A549 treated with RU486 at 1 μM for 4 hours (cell line): ENCODE results near the gene COQ8A. TPM values are rescaled to one million over a fixed set of nuclear protein-coding genes. Genes with fewer than 3 reads are reported as not detected.

Experiments
- total RNA-seq: library from RNA; stranded (reverse); fragments of 200-300 nt; extraction: Qiagen RNA extraction; gene quantifications from 5 replicates; pipeline ENCODE4 v1.2.3, GENCODE V29; 2022; ENCODE audit warnings: low read depth

COQ8A gene
- total RNA-seq = 15.9 to 22.6 TPM (median 21.3 TPM) in 5 replicates

DNA sequence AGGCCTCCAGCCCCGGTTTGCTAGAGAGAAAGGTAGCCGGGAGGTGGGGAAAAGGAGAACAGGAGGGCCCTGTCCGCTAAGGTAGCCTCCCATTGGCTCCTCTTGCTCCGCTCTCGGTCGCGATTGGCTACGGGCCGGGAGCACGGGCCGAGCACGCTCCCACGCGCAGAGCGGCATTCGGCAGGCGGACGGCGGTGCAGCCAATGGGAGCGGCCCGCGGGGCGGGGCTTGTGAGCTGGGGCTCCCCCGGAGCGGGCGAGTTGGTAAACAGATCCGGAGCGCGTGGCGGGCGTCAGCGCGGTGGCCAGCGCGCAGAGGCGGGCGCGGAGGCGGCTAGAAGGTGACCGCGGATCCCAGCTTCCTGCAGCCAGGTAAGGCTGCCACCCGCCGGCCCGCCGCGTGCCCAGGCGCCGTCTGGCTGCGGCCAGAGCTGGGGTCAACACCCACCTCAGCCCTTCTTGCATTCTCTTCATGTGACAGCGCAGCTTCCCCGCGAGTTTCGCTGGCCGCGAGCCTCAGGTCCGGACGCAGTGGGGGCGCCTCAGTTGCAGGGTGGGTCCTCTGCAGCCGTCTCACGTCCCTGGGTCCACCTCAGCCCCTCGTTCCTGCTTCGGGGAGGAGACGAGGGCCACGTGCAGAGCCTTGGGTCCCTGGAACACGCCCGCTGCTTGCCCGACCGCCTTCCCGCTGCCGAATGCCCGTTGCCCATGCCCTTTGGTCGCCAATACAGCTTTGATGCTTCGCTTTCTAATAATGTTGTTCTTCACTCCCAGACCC lies at the start of gene COQ8A:
Gene COQ8A (plus strand): TSS at position 266 of the 777 bp plus-strand sequence. CDS start 21,092 bp downstream, outside the sequence.

Other genes with a start within 250 kb of the COQ8A start
- gene ITPKB, start 201.0 kb upstream of the COQ8A start, total RNA-seq = 1.9 to 2.9 TPM (median 2.3 TPM) in 5 replicates
- 25.8 to 30.1 TPM (median 28.3 TPM) in 5 replicates for gene PSEN2, start 69.7 kb upstream of the COQ8A start, total RNA-seq